8988T (cell line): ENCODE data around the gene DUS1L.

Experiments
- DNase-seq: peaks from one replicate; pipeline ENCODE4 v3.0.0; 2011

DUS1L gene

GRCh38 chr17:82076018-82076784 is 10.6 kb upstream of the DUS1L start:
- no peak for DNase-seq

- no peak for DNase-seq
Measured at GRCh38 chr17:82073446-82073845, 7.8 kb upstream of the DUS1L start.

GRCh38 chr17:82072827-82073226 is 7.2 kb upstream of the DUS1L start:
- DNase-seq: no peak

- DNase-seq: no peak
Measured at GRCh38 chr17:82070611-82071010, 5.0 kb upstream of the DUS1L start.

GRCh38 chr17:82065193-82065637 is 389 bp downstream of the DUS1L start:
- DNase-seq: no peak

GRCh38 chr17:82064433-82065192 is 991 bp downstream of the DUS1L start:
- DNase-seq: no peak

- no peak for DNase-seq
Measured at GRCh38 chr17:82063424-82064415, 1.9 kb downstream of the DUS1L start.

- DNase-seq: no peak
Measured at GRCh38 chr17:82062984-82063368, 2.6 kb downstream of the DUS1L start.

GRCh38 chr17:82062076-82062983 is 3.3 kb downstream of the DUS1L start:
- peak; percentile 33 for DNase-seq

- no peak for DNase-seq
Measured at GRCh38 chr17:82061047-82061925, 4.3 kb downstream of the DUS1L start.

GRCh38 chr17:82060614-82061013 is 5.0 kb downstream of the DUS1L start:
- DNase-seq: no peak

GRCh38 chr17:82060001-82060380 is 5.6 kb downstream of the DUS1L start:
- no peak for DNase-seq

- no peak for DNase-seq
Measured at GRCh38 chr17:82059272-82060000, 6.2 kb downstream of the DUS1L start.

GRCh38 chr17:82058855-82059249 is 6.8 kb downstream of the DUS1L start:
- DNase-seq: no peak

GRCh38 chr17:82058230-82058854 is 7.3 kb downstream of the DUS1L start:
- DNase-seq: no peak

- no peak for DNase-seq
Measured at GRCh38 chr17:82056729-82057621, 8.6 kb downstream of the DUS1L start.

- DNase-seq: no peak
Measured at GRCh38 chr17:82055965-82056728, 9.5 kb downstream of the DUS1L start.
